Astrocyte (in vitro differentiated cells and primary cell): ENCODE data around the gene MTERF2.

Source experiments
- CTCF ChIP-seq: IDR thresholded peaks from 2 replicates; pipeline ENCODE4 v1.5.1; 2011; ENCODE audit warnings: low read depth, mild to moderate bottlenecking, inconsistent platforms, low read length, moderate library complexity; ENCODE audit not compliant: insufficient read depth
- EZH2 ChIP-seq: IDR thresholded peaks from 2 replicates; pipeline ENCODE4 v1.6.1; 2012; ENCODE audit warnings: mild to moderate bottlenecking, low read length, inconsistent platforms; ENCODE audit not compliant: insufficient read depth

GRCh38 chr12:107007411-107007810, 20.5 kb upstream of the MTERF2 start:
- no peak for TF ChIP-seq CTCF
- TF ChIP-seq EZH2: no peak
